HepG2 (cell line): ENCODE results near the gene P2RX5. TPM values are rescaled to one million over a fixed set of nuclear protein-coding genes. Genes with fewer than 3 reads are reported as not detected.

Experiments used
- ATAC-seq: fragments of 200-7000 bp; cut with Tn5 transposase; 3 replicates; pipeline ENCODE4 v1.9.1; 2020; ENCODE audit warnings: mild to moderate bottlenecking, moderate library complexity
- BruUV-seq: library from RNA; stranded (reverse); fragments of 400-500 nt; replicated peaks from 2 replicates; lab custom pipeline; 2021; lab: Mats Ljungman, UMichigan
- CTCF ChIA-PET: fragments of 300-600 bp; formaldehyde crosslinking; extraction: SDS; loops from one replicate; lab custom pipeline; 2021; ENCODE audit warnings: low total read pairs, inconsistent platforms, low intra/inter-chr PET ratio; lab: Yijun Ruan, JAX
- POLR2A ChIA-PET: fragments of 350-600 bp; sonication (Branson Sonifier 250); formaldehyde crosslinking; loops from one replicate; lab custom pipeline; 2020; ENCODE audit warnings: antibody characterized with exemption, inconsistent platforms; lab: Yijun Ruan, JAX
- DNase-seq: peaks from one replicate; pipeline ENCODE4 v3.0.0-alpha.2; 2015; ENCODE audit warnings: low spot score
- FAIRE-seq: peaks from 3 replicates; lab custom pipeline; 2011; peaks lifted over from hg19 to GRCh38; lab: Jason Lieb, UNC
- H2AFZ ChIP-seq: one replicate; pipeline ENCODE4 v1.6.1; 2011; ENCODE audit warnings: low read length, inconsistent platforms
- H3K27ac ChIP-seq: fragments of 300-600 bp; 3 replicates; pipeline ENCODE4 v1.8.0; 2011; ENCODE audit warnings: mixed run types, mild to moderate bottlenecking, mixed read lengths, low read length, inconsistent platforms; ENCODE audit not compliant: insufficient read depth; ENCODE audit errors: extremely low read length
- H3K27me3 ChIP-seq, 2 experiments: fragments of 200-600 bp in 1 of 2; 2 replicates in 1 of 2; 3 replicates in 1 of 2; pipeline versions ENCODE4 v1.6.0 to v1.8.0; 2011; ENCODE audit warnings: low read length in 2 of 2, mild to moderate bottlenecking in 2 of 2, moderate library complexity in 2 of 2, inconsistent platforms in 1 of 2; ENCODE audit not compliant: insufficient read depth in 2 of 2, control insufficient read depth in 1 of 2
- H3K36me3 ChIP-seq, 2 experiments: fragments of 200-600 bp in 1 of 2; replicated peaks in 1 of 2; 2 replicates in 1 of 2; 3 replicates in 1 of 2; pipeline versions ENCODE4 v1.5.1 to v1.8.0; 2011; ENCODE audit warnings: low read length in 2 of 2, inconsistent platforms in 1 of 2; ENCODE audit not compliant: insufficient read depth in 2 of 2, control insufficient read depth in 1 of 2
- H3K4me1 ChIP-seq: 2 replicates; pipeline ENCODE4 v1.5.1; 2012; ENCODE audit warnings: low read length, inconsistent platforms; ENCODE audit not compliant: insufficient read depth
- H3K4me2 ChIP-seq: 2 replicates; pipeline ENCODE4 v1.6.0; 2011; ENCODE audit warnings: low read depth, low read length, inconsistent platforms
- H3K4me3 ChIP-seq, 3 experiments: fragments of 200-600 bp in 1 of 3; sonication (generic), shearing (Covaris generic) in 1 of 3; replicated peaks in 1 of 3; 2 replicates each; pipeline ENCODE4 v1.5.1; 2011 to 2016; ENCODE audit warnings: low read length in 3 of 3, inconsistent platforms in 2 of 3, low read depth in 2 of 3, mild to moderate bottlenecking in 2 of 3, control low read depth in 1 of 3, mixed read lengths in 1 of 3; ENCODE audit not compliant: insufficient read depth in 1 of 3
- H3K79me2 ChIP-seq: one replicate; pipeline ENCODE4 v1.6.1; 2011; ENCODE audit warnings: low read length, inconsistent platforms; ENCODE audit not compliant: insufficient read depth
- H3K9ac ChIP-seq: 2 replicates; pipeline ENCODE4 v1.6.0; 2011; ENCODE audit warnings: mild to moderate bottlenecking, low read depth, low read length, inconsistent platforms; ENCODE audit not compliant: insufficient read depth
- H3K9me3 ChIP-seq: 2 replicates; pipeline ENCODE4 v1.5.1; 2012; ENCODE audit warnings: mild to moderate bottlenecking, low read length
- H4K20me1 ChIP-seq: 2 replicates; pipeline ENCODE4 v1.6.0; 2011; ENCODE audit warnings: inconsistent platforms, mild to moderate bottlenecking, low read length, moderate library complexity; ENCODE audit not compliant: insufficient read depth
- AGO2 ChIP-seq: fragments of 200-400 bp; formaldehyde crosslinking; optimal IDR thresholded peaks from 2 replicates; pipeline ENCODE3; 2017; ENCODE audit warnings: mild to moderate bottlenecking, low read depth, low read length, moderate library complexity
- CHD4 ChIP-seq: fragments of 200-600 bp; sonication (generic); IDR thresholded peaks from 2 replicates; pipeline ENCODE4 v1.7.0; 2017; ENCODE audit warnings: mild to moderate bottlenecking, low read length, borderline replicate concordance
- FUBP1 ChIP-seq: sonication (generic); formaldehyde crosslinking; IDR thresholded peaks from 2 replicates; pipeline ENCODE4 v1.5.1; 2020; ENCODE audit warnings: missing genetic modification reagents, mild to moderate bottlenecking, borderline replicate concordance
- KMT2A ChIP-seq: sonication (generic); formaldehyde crosslinking; IDR thresholded peaks from 2 replicates; pipeline ENCODE4 v1.4.0; 2020; ENCODE audit warnings: missing genetic modification reagents
- LRRFIP1 ChIP-seq: sonication (generic); formaldehyde crosslinking; conservative IDR thresholded peaks from 2 replicates; pipeline ENCODE4 v1.4.0; 2020; ENCODE audit warnings: missing genetic modification reagents
- NRL ChIP-seq: sonication (generic); formaldehyde crosslinking; IDR thresholded peaks from 2 replicates; pipeline ENCODE4 v1.5.0; 2020; ENCODE audit warnings: missing genetic modification reagents, mild to moderate bottlenecking, moderate library complexity, borderline replicate concordance
- SIX1 ChIP-seq: sonication (generic); formaldehyde crosslinking; IDR thresholded peaks from 2 replicates; pipeline ENCODE4 v1.4.0; 2020; ENCODE audit warnings: missing genetic modification reagents, borderline replicate concordance
- ZNF318 ChIP-seq: sonication (generic); formaldehyde crosslinking; IDR thresholded peaks from 2 replicates; pipeline ENCODE4 v1.4.0; 2020; ENCODE audit warnings: mild to moderate bottlenecking, missing genetic modification reagents
- ZSCAN5A ChIP-seq: sonication (generic); formaldehyde crosslinking; IDR thresholded peaks from 2 replicates; pipeline ENCODE4 v1.8.0; 2022; ENCODE audit warnings: mild to moderate bottlenecking, missing genetic modification reagents, borderline replicate concordance
- WGBS: methylation state at CpG from one replicate; pipeline ENCODE4 v1.1.6; 2017; ENCODE audit warnings: low lambda C conversion rate; 5-methylcytosine and 5-hydroxymethylcytosine counted together
- in situ Hi-C: cut with HindIII; loops from 2 replicates; pipeline ENCODE4 v1.10.0; 2017; ENCODE audit warnings: low pct_unique_long_range_greater_than_20kb; ENCODE audit not compliant: extremely low pct_ligation_motif_present
- intact Hi-C: fragments of 100-400 bp; cut with micrococcal nuclease; formaldehyde crosslinking; loops from one replicate; pipeline ENCODE4 v1.10.0; 2022; ENCODE audit not compliant: unreplicated experiment
- polyA plus RNA-seq, 8 experiments: library from polyadenylated mRNA; depleted of rRNA in 3 of 8; stranded (reverse) in 7 of 8; unstranded in 1 of 8; fragments of >200 nt; fragmentation: Illumina TruSeq in 4 of 8; extraction: Trizol in 4 of 8; gene quantifications; 2 replicates each; pipeline versions ENCODE4 v1.2.1 to v1.2.3, GENCODE V29; 2011 to 2016; ENCODE audit warnings: low read depth in 4 of 8, missing spikeins in 1 of 8, mixed read lengths in 1 of 8; ENCODE audit not compliant: insufficient read depth in 1 of 8
- total RNA-seq, 5 experiments: library from RNA; depleted of rRNA; stranded (reverse); fragments of >200 nt; fragmentation: Illumina TruSeq; extraction: Trizol; gene quantifications; 2 replicates each; pipeline ENCODE4 v1.2.3, GENCODE V29; 2016; ENCODE audit warnings: low read depth in 1 of 5

Gene P2RX5
- total and polyA plus RNA-seq, 2 of the 13 experiments (the other 11 are each of a cell fraction or from before 2014, with no cell fraction given): 0.95 to 1.7 TPM

GRCh38 chr17:3669085-3669347 lies 26.9 kb downstream of the P2RX5 start:
- FAIRE-seq: no peak
- intact Hi-C loops (no loop called here), in situ Hi-C loops (loop anchor here (10.0 kb wide), 1 partner anchor 624 kb away; no protein-coding TSS in a partner anchor)
- Histone ChIP-seq H4K20me1 (peaks cover 4% of the 10 kb centered on the region; the same call in 1 of the 2 replicates), H3K79me2 (peaks cover 24% of the 10 kb centered on the region), H3K4me1 (peaks cover 44% of the 10 kb centered on the region), H3K27me3 (no peaks in the 10 kb centered on the region; a peak in 1 of 5 replicates), H3K9me3 (no peaks in the 10 kb centered on the region), H3K9ac (peak overlapping the region; percentile 94), H3K36me3 (peaks cover 0 to 8% of the 10 kb centered on the region in 2 experiments; a peak in 3 of 5 replicates), H3K4me3 (peak overlapping the region; percentile 89 to 97 (median 95)), H3K4me2 (peak overlapping the region; percentile 90), H3K27ac (peak overlapping the region; percentile 79), H2AFZ (no peak overlapping the region)
- 1% methylated on average over 10 of the region's 32 CpGs for WGBS
- ChIA-PET POLR2A (interaction anchor here (0.8 to 3.6 kb wide), 3 partner anchors 9 to 126 kb away, joined by 3 to 74 read pairs (median 8); partner anchors contain the start of genes CTNS and SHPK), CTCF (no interaction called here)
- no peak for ATAC-seq
- no peak for DNase-seq
- BruUV-seq: TSS peak; percentile 90
- TF ChIP-seq CHD4: no peak
- TF ChIP-seq ZNF318 (CRISPR knock-in tag): no peak; the same call in 1 of the 2 replicates
- no peak for TF ChIP-seq SIX1 (CRISPR knock-in tag)
- peak; percentile 30 for TF ChIP-seq AGO2
- peak; percentile 6; the same call in 1 of the 2 replicates for TF ChIP-seq NRL (CRISPR knock-in tag)
- peak; percentile 29; the same call in 1 of the 2 replicates for TF ChIP-seq KMT2A (CRISPR knock-in tag)
- no peak for TF ChIP-seq LRRFIP1
- TF ChIP-seq ZSCAN5A (CRISPR knock-in tag): 0 out of 2 replicates have a peak, but pooled peaks have one; percentile 4
- no peak for TF ChIP-seq FUBP1 (CRISPR knock-in tag)
